Measurements from ENCODE around the gene AMPD3. TPM values are rescaled to one million over a fixed set of nuclear protein-coding genes. Genes with fewer than 3 reads are reported as not detected.

The AMPD3 gene
- total RNA-seq, 1 donor from 2014 or later: 7.1 TPM

DNA sequence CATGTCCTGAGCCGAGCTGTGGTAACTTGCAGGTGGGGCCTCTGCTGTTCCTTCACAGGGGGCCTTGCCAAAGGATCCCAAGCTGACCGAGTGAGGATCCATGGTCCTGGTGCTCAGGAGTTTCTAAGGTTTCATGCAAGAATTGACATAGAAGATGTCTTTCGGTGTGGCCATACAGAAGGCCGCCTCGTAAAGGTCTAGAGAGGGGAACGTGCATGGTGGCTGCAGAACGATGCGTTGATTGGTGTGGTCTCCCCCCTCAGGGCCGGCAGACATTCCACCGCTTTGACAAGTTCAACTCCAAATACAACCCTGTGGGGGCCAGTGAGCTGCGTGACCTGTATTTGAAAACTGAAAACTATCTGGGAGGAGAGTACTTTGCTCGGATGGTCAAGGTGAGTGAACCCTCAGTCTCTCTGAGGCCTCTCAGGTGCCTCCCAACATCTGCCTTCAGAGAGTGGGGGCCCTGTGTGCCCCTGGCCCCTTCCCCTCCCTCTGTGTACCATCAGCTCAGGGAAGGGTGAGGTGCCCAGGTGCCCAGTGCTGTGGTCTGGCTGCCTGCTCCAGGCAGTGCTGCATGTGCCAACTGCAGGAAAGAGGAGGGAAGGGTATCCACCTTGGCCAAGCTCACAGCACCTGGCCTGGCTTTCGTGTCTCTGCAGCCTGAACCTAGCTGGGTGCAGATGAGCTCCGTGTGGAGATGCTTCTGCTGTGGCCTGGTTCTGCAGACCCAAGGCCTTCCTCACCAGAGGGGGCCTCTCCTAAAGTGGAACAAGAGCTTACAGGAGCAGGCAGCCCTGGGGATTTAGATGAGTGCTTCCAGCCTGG, 39.8 kb downstream of the AMPD3 start:
- no peak for DNase-seq (ENCODE audit: low read depth)
- no peak overlapping the region for H3K4me3 ChIP-seq (ENCODE audit: low read depth, low read length)
- TF ChIP-seq CTCF (conservative IDR thresholded peaks at IDR 0.05; ENCODE audit: low read depth, low read length): no peak

DNA sequence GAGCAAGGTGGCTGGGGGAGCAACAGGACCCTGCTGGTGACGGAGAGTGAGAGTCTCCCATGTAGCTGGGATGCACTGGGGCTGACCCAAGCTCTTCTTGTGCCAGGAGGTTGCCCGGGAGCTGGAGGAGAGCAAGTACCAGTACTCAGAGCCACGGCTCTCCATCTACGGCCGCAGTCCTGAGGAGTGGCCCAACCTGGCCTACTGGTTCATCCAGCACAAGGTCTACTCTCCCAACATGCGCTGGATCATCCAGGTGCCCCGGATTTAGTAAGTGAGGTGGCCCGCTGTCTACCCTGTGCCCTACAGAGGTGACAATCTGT, 40.4 kb downstream of the AMPD3 start:
- TF ChIP-seq CTCF (conservative IDR thresholded peaks at IDR 0.05; ENCODE audit: low read depth, low read length): no peak
- no peak for DNase-seq (ENCODE audit: low read depth)
- no peak overlapping the region for H3K4me3 ChIP-seq (ENCODE audit: low read depth, low read length)

DNA sequence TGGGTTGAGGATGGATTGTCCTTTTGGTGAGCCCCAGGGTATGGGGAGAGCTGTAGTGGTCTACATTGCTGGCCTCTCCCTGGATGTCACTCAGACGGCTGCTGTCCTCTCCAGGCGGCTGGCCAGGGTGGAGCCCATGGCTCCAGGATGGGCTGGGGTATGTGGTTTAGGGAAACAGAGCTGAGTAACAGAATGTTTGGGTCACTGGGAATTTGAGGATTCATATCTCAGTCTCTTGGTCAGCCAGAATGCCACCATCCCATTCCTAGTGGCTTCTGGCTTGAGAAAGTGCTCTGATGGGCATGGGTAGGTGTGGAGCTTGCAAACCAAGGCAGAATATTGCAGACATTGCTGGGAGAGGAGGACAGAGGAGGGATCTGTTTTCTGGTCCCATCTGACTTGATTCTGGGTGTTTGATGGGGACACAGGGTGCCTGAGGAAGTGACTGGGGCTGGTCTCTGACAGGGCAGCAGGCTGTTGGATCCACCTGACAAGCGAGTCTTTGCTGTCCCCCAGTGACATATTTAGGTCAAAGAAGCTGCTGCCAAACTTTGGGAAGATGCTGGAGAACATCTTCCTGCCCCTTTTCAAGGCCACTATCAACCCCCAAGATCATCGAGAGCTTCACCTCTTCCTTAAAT, 41.4 kb downstream of the AMPD3 start:
- no peak for TF ChIP-seq CTCF (conservative IDR thresholded peaks at IDR 0.05; ENCODE audit: low read depth, low read length)
- DNase-seq (ENCODE audit: low read depth): no peak
- H3K4me3 ChIP-seq (ENCODE audit: low read depth, low read length): no peak overlapping the region

DNA sequence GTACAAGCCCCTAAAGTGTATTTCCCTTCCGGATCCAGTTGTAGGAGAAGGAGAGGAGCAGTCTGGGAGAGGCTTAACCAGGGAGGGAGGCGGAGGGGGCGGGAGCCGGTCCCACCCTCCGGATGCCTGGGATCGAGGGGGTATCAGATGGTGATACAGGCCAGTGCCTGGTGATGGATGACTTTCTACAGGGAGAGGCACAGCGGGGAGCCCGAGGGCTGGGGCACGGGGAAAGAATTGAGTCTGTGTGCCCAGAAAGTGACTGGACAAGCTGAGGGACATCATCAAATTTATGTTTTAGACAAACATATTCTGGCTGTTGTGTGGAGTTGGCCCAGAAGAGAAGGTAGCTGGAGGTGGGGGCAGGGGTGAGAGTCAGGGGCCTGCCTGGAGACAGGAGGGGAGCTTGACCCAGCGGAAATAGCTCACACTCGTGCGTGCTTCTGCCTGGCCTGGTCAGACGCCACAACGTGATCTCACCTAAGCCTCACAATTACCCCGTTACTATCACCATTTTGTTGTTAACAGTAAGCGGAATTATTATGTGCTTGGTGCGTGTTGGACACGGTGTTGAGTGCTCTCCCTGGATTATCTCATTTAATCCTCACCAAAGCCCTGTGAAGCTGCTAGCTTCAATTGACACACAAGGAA, 42.4 kb downstream of the AMPD3 start:
- no peak for TF ChIP-seq CTCF (conservative IDR thresholded peaks at IDR 0.05; ENCODE audit: low read depth, low read length)
- no peak overlapping the region for H3K4me3 ChIP-seq (ENCODE audit: low read depth, low read length)
- no peak for DNase-seq (ENCODE audit: low read depth)

GRCh38 chr11:10498022-10498400, 42.9 kb downstream of the AMPD3 start:
- TF ChIP-seq CTCF (conservative IDR thresholded peaks at IDR 0.05; ENCODE audit: low read depth, low read length): no peak
- H3K4me3 ChIP-seq (ENCODE audit: low read depth, low read length): no peak overlapping the region
- DNase-seq (ENCODE audit: low read depth): no peak

DNA sequence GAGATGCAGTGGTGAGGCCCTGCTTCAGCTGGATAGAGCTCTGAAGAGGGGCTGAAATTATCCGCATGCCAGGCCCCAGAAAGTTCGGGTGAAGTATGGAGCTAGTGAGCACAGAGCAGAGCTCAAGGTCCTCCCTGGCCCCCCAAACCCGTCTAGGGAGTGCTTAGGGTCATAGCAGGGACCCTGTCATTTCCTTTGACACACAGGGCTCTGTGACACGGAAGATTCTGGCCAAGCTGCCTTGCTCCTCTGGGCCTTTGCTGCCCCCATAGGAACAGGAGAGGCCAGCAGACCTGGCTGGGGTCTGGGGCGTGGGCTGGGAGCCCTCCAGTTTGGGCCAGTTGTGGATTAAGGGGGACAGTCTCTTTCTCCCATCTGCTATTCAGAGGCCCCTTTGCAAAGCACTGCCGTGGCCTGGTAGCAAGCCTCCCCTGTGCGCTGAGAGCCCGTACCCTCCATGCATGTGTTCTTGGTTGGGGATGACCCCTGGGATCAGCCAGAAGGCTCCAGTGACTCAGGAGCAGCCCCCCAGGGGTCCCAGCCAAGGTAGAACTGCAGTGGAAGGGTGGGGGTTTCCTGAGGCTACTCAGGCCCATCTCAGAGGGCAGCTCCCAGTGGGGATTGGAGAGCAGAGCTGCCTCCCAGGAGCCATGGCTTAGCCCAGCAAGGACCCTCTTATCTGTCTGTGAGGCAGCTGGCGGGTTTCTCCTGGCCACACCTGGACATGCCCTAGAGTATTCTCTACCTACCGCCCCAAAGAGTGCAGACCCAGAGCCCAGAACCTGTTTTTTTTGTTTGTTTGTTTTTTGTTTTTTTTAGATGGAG, 43.6 kb downstream of the AMPD3 start:
- H3K4me3 ChIP-seq (ENCODE audit: low read depth, low read length): no peak overlapping the region
- TF ChIP-seq CTCF (conservative IDR thresholded peaks at IDR 0.05; ENCODE audit: low read depth, low read length): no peak
- DNase-seq (ENCODE audit: low read depth): no peak
